Measurements from ENCODE around the gene NTHL1. TPM values are rescaled to one million over a fixed set of nuclear protein-coding genes. Genes with fewer than 3 reads are reported as not detected.

Gene NTHL1
- total and polyA plus RNA-seq, 2 of the 8 experiments (the other 6 are each of a cell fraction or from before 2014, with no cell fraction given): 70.9 to 150 TPM

GRCh38 chr16:2045965-2046892 is 1.4 kb downstream of the NTHL1 start:
- Histone ChIP-seq H3K14ac (ENCODE audit: insufficient read length) (no peak overlapping the region), H3K4me1 (replicated peaks in 1 of 4; ENCODE audit: control insufficient read depth in 3 of 4, insufficient read depth in 4 of 4, low read length in 3 of 4) (peaks cover 0 to 3% (median 1%) of the 10 kb centered on the region in 4 experiments; a peak in 3 of 7 replicates), H4K5ac (ENCODE audit: insufficient read length, low read depth, low read length) (no peak overlapping the region), H3K27me3 (replicated peaks in 1 of 4; ENCODE audit: control insufficient read depth in 3 of 4, extremely low read depth in 1 of 4, insufficient read depth in 3 of 4, low read length in 3 of 4) (no peaks in the 10 kb centered on the region; a peak in 1 of 7 replicates), H3K4ac (replicated peaks; ENCODE audit: insufficient read length, low read depth, low read length) (no peak overlapping the region), H3K4me2 (ENCODE audit: insufficient read depth in 1 of 2, low read depth in 2 of 2, low read length in 2 of 2) (peak overlapping the region; percentile 68 to 81), H2BK120ac (replicated peaks; ENCODE audit: low read depth, low read length) (no peak overlapping the region), H2BK15ac (ENCODE audit: low read length) (no peak overlapping the region), H3K23me2 (ENCODE audit: low read depth, low read length) (peaks cover 10% of the 10 kb centered on the region), H4K20me1 (replicated peaks in 1 of 2; ENCODE audit: control insufficient read depth in 1 of 2, insufficient read depth in 2 of 2, low read length in 2 of 2) (peaks cover 0 to 5% of the 10 kb centered on the region in 2 experiments), H3K4me3 (ENCODE audit: extremely low read depth in 1 of 4, insufficient read depth in 2 of 4, low read depth in 3 of 4, low read length in 4 of 4) (peak overlapping the region in 1 of 4 experiments; percentile 89; a peak in 2 of 8 replicates), H3K23ac (ENCODE audit: insufficient read length) (no peak overlapping the region), H3K79me2 (ENCODE audit: control insufficient read depth in 1 of 2, insufficient read depth in 2 of 2, low read length in 2 of 2) (peaks cover 0 to 11% of the 10 kb centered on the region in 2 experiments; a peak in 1 of 4 replicates), H4K91ac (replicated peaks; ENCODE audit: insufficient read length, low read length) (no peak overlapping the region), H2BK5ac (ENCODE audit: low read depth, low read length) (no peak overlapping the region), H4K8ac (ENCODE audit: extremely low read depth, insufficient read depth, low read length) (no peak overlapping the region), H2BK20ac (ENCODE audit: low read length) (no peak overlapping the region), H3K18ac (ENCODE audit: extremely low read depth, low read length) (no peak overlapping the region), H2BK12ac (ENCODE audit: low read depth, low read length) (no peak overlapping the region), H3K56ac (replicated peaks; ENCODE audit: insufficient read length, low read depth, low read length) (no peak overlapping the region), H3K79me1 (ENCODE audit: low read depth, low read length) (peaks cover 7% of the 10 kb centered on the region; the same call in 1 of the 2 replicates), H2AFZ (ENCODE audit: low read length) (no peak overlapping the region), H3K27ac (ENCODE audit: low read depth, low read length) (no peak overlapping the region), H3K36me3 (ENCODE audit: control insufficient read depth in 2 of 4, insufficient read depth in 4 of 4, low read length in 3 of 4) (peaks cover 0 to 3% (median 1%) of the 10 kb centered on the region in 4 experiments; a peak in 2 of 8 replicates), H3K9ac (replicated peaks in 1 of 4; ENCODE audit: extremely low read depth in 1 of 4, low read depth in 3 of 4, low read length in 3 of 4) (no peak overlapping the region), H3K9me3 (ENCODE audit: insufficient read depth in 2 of 2, low read depth in 1 of 2, low read length in 1 of 2) (no peaks in the 10 kb centered on the region), H2AK5ac (ENCODE audit: low read depth, low read length) (no peak overlapping the region)
- POLR2A ChIA-PET (ENCODE audit: partially characterized antibody): interaction anchor here (0.7 to 4.2 kb wide), 6 partner anchors 9 to 127 kb away, joined by 3 to 38 read pairs (median 6); partner anchors contain the start of genes RPS2 and TRAF7
- CTCF ChIA-PET (ENCODE audit: partially characterized antibody): interaction anchor here (0.7 to 5.3 kb wide), 12 partner anchors 9 to 157 kb away, joined by 3 to 32 read pairs (median 4); partner anchors contain the start of gene NHERF2
- no peak for DNase-seq (ENCODE audit: low read depth in 1 of 2, low spot score in 2 of 2)
- no peak for TF ChIP-seq SRF (IDR thresholded peaks at IDR 0.05; ENCODE audit: low read depth, low read length)
- TF ChIP-seq RFX5 (IDR thresholded peaks at IDR 0.05; ENCODE audit: borderline replicate concordance, low read depth, low read length): no peak
- 93% methylated on average over 21 of the region's 21 CpGs; no CpG with 5 or more reads in 1 of the 2 experiments for WGBS, 2 experiments (ENCODE audit: extremely low coverage in 1 of 2, insufficient coverage in 1 of 2, insufficient read length in 1 of 2, insufficient replicate concordance in 2 of 2, low coverage in 1 of 2, low lambda C conversion rate in 2 of 2, missing lambda C conversion rate in 1 of 2)
- no peak for FAIRE-seq

Measured in H1 (cell line).